IMR-90 (cell line): Measurements from ENCODE around the gene ZNF384. TPM values are rescaled to one million over a fixed set of nuclear protein-coding genes. Genes with fewer than 3 reads are reported as not detected.

Experiments
- ATAC-seq: fragments of 200-7000 bp; cut with Tn5 transposase; 2 replicates; pipeline ENCODE4 v1.9.1; 2020; ENCODE audit warnings: low read depth, mild to moderate bottlenecking, moderate library complexity
- BruUV-seq: library from RNA; stranded (reverse); fragments of 400-500 nt; replicated peaks from 2 replicates; lab custom pipeline; 2021; lab: Mats Ljungman, UMichigan
- CTCF ChIA-PET: fragments of 300-600 bp; formaldehyde crosslinking; extraction: SDS; loops from one replicate; lab custom pipeline; 2021; ENCODE audit warnings: antibody characterized with exemption; lab: Yijun Ruan, JAX
- POLR2A ChIA-PET: fragments of 300-600 bp; sonication (Branson Sonifier 250); formaldehyde crosslinking; loops from one replicate; lab custom pipeline; 2022; ENCODE audit warnings: antibody characterized with exemption; ENCODE audit not compliant: unreplicated experiment; lab: Charles Lee
- DNase-seq: peaks from one replicate; pipeline ENCODE4 v3.0.0; 2013
- H2AFZ ChIP-seq: replicated peaks from 2 replicates; pipeline ENCODE3; 2013; ENCODE audit warnings: low read length, mild to moderate bottlenecking; ENCODE audit not compliant: poor library complexity
- H2AK5ac ChIP-seq: 2 replicates; pipeline ENCODE4 v1.6.1; 2013; ENCODE audit warnings: low read depth, low read length, inconsistent platforms
- H2AK9ac ChIP-seq: replicated peaks from 2 replicates; pipeline ENCODE3; 2013; ENCODE audit warnings: mild to moderate bottlenecking, low read depth, low read length, moderate library complexity; ENCODE audit not compliant: poor library complexity
- H2BK120ac ChIP-seq: 2 replicates; pipeline ENCODE4 v1.6.1; 2013; ENCODE audit warnings: low read depth, low read length, inconsistent platforms
- H2BK15ac ChIP-seq: 3 replicates; pipeline ENCODE4 v1.6.1; 2013; ENCODE audit warnings: low read depth, low read length, inconsistent platforms
- H2BK20ac ChIP-seq: 2 replicates; pipeline ENCODE4 v1.6.1; 2013; ENCODE audit warnings: low read depth, mild to moderate bottlenecking, inconsistent platforms, low read length, moderate library complexity
- H2BK5ac ChIP-seq: 2 replicates; pipeline ENCODE4 v1.6.1; 2013; ENCODE audit warnings: mild to moderate bottlenecking, low read depth, low read length, inconsistent platforms; ENCODE audit not compliant: poor library complexity, severe bottlenecking
- H3K14ac ChIP-seq: replicated peaks from 2 replicates; pipeline ENCODE4 v1.6.1; 2013; ENCODE audit warnings: low read depth, low read length, inconsistent platforms
- H3K18ac ChIP-seq: 2 replicates; pipeline ENCODE4 v1.6.1; 2013; ENCODE audit warnings: low read depth, low read length, control low read depth
- H3K23ac ChIP-seq: 2 replicates; pipeline ENCODE4 v1.6.1; 2013; ENCODE audit warnings: low read depth, low read length, inconsistent platforms
- H3K27ac ChIP-seq: 2 replicates; pipeline ENCODE4 v1.5.1; 2013; ENCODE audit warnings: mild to moderate bottlenecking, control low read depth, low read length; ENCODE audit not compliant: insufficient read depth
- H3K27me3 ChIP-seq: 2 replicates; pipeline ENCODE4 v1.6.1; 2013; ENCODE audit warnings: low read length; ENCODE audit not compliant: control insufficient read depth, insufficient read depth
- H3K36me3 ChIP-seq: 2 replicates; pipeline ENCODE4 v1.6.1; 2013; ENCODE audit warnings: low read length, mixed read lengths; ENCODE audit not compliant: control insufficient read depth, insufficient read depth
- H3K4ac ChIP-seq: 2 replicates; pipeline ENCODE4 v1.6.1; 2013; ENCODE audit warnings: low read depth, low read length, inconsistent platforms
- H3K4me1 ChIP-seq: 2 replicates; pipeline ENCODE4 v1.6.1; 2013; ENCODE audit warnings: low read length, mixed read lengths; ENCODE audit not compliant: control insufficient read depth, insufficient read depth
- H3K4me2 ChIP-seq: 2 replicates; pipeline ENCODE4 v1.6.1; 2013; ENCODE audit warnings: low read depth, mild to moderate bottlenecking, control low read depth, low read length, moderate library complexity
- H3K4me3 ChIP-seq: 2 replicates; pipeline ENCODE4 v1.5.1; 2013; ENCODE audit warnings: low read depth, mild to moderate bottlenecking, control low read depth, low read length, moderate library complexity; ENCODE audit not compliant: insufficient read depth
- H3K56ac ChIP-seq: 2 replicates; pipeline ENCODE4 v1.6.1; 2013; ENCODE audit warnings: low read length, inconsistent platforms; ENCODE audit not compliant: insufficient read depth; ENCODE audit errors: extremely low read depth
- H3K79me1 ChIP-seq, 2 experiments: 2 replicates each; pipeline ENCODE4 v1.6.1; 2013; ENCODE audit warnings: low read length in 2 of 2, inconsistent platforms in 1 of 2, low read depth in 1 of 2
- H3K9ac ChIP-seq: 2 replicates; pipeline ENCODE4 v1.6.1; 2013; ENCODE audit warnings: low read depth, low read length, control low read depth
- H3K9me1 ChIP-seq: 2 replicates; pipeline ENCODE4 v1.6.1; 2013; ENCODE audit warnings: low read length, inconsistent platforms; ENCODE audit not compliant: insufficient read depth
- H3K9me3 ChIP-seq: 2 replicates; pipeline ENCODE4 v1.6.1; 2013; ENCODE audit warnings: low read length; ENCODE audit not compliant: control insufficient read depth, insufficient read depth
- H4K20me1 ChIP-seq: 2 replicates; pipeline ENCODE4 v1.6.1; 2013; ENCODE audit warnings: low read length, inconsistent platforms; ENCODE audit not compliant: insufficient read depth
- H4K5ac ChIP-seq: 2 replicates; pipeline ENCODE4 v1.6.1; 2013; ENCODE audit warnings: mild to moderate bottlenecking, low read depth, low read length, control low read depth
- H4K8ac ChIP-seq, 2 experiments: 2 replicates each; pipeline ENCODE4 v1.6.1; 2013; ENCODE audit warnings: low read depth in 2 of 2, low read length in 2 of 2, control low read depth in 1 of 2, inconsistent platforms in 1 of 2
- H4K91ac ChIP-seq: 2 replicates; pipeline ENCODE4 v1.6.1; 2013; ENCODE audit warnings: low read depth, low read length, inconsistent platforms; ENCODE audit not compliant: insufficient read depth
- BHLHE40 ChIP-seq: fragments of 150-350 bp; IDR thresholded peaks from 2 replicates; pipeline ENCODE4 v1.6.1; 2016; ENCODE audit warnings: mild to moderate bottlenecking, low read depth, low read length
- CEBPB ChIP-seq: IDR thresholded peaks from 2 replicates; pipeline ENCODE4 v1.6.1; 2012; ENCODE audit warnings: low read depth, low read length, improper control_type of control experiment
- CHD1 ChIP-seq: IDR thresholded peaks from 2 replicates; pipeline ENCODE4 v1.6.1; 2012; ENCODE audit warnings: low read depth, low read length, improper control_type of control experiment
- MAFK ChIP-seq: IDR thresholded peaks from 2 replicates; pipeline ENCODE4 v1.6.1; 2012; ENCODE audit warnings: low read depth, low read length, improper control_type of control experiment
- MAZ ChIP-seq: IDR thresholded peaks from 2 replicates; pipeline ENCODE4 v1.6.1; 2012; ENCODE audit warnings: low read depth, mild to moderate bottlenecking, low read length, improper control_type of control experiment, moderate library complexity, borderline replicate concordance
- MXI1 ChIP-seq: IDR thresholded peaks from 2 replicates; pipeline ENCODE4 v1.6.1; 2012; ENCODE audit warnings: low read depth, mild to moderate bottlenecking, low read length, moderate library complexity, borderline replicate concordance
- NFE2L2 ChIP-seq: fragments of 150-350 bp; IDR thresholded peaks from 2 replicates; pipeline ENCODE4 v1.6.1; 2016; ENCODE audit warnings: low read depth, mild to moderate bottlenecking, low read length
- POLR2A ChIP-seq: IDR thresholded peaks from 2 replicates; pipeline ENCODE4 v1.6.1; 2012; ENCODE audit warnings: mild to moderate bottlenecking, low read depth, low read length
- RCOR1 ChIP-seq: IDR thresholded peaks from 2 replicates; pipeline ENCODE4 v1.6.1; 2012; ENCODE audit warnings: mild to moderate bottlenecking, low read length, improper control_type of control experiment; ENCODE audit not compliant: insufficient replicate concordance
- RFX5 ChIP-seq: IDR thresholded peaks from 2 replicates; pipeline ENCODE4 v1.8.0; 2012; ENCODE audit warnings: low read depth, mild to moderate bottlenecking, low read length, moderate library complexity
- SMC3 ChIP-seq: fragments of 150-350 bp; IDR thresholded peaks from 2 replicates; pipeline ENCODE4 v1.6.1; 2016; ENCODE audit warnings: low read depth, mild to moderate bottlenecking, antibody characterized with exemption, low read length, moderate library complexity
- WGBS, 2 experiments: methylation state at CpG; one replicate each; pipeline versions ENCODE4 v1.1.5 to v1.1.7; 2013; ENCODE audit warnings: missing lambda C conversion rate in 2 of 2; ENCODE audit not compliant: insufficient read length in 1 of 2; ENCODE audit errors: extremely low coverage in 2 of 2; 5-methylcytosine and 5-hydroxymethylcytosine counted together
- dilution Hi-C: fragments of 300-500 bp; cut with HindIII; formaldehyde crosslinking; loops from one replicate; pipeline ENCODE4 v1.14.3; 2018; ENCODE audit warnings: low sequenced_read_pairs; ENCODE audit not compliant: unreplicated experiment
- in situ Hi-C: fragments of 300-500 bp; cut with MboI; formaldehyde crosslinking; loops from 3 replicates; pipeline ENCODE4 v1.14.3; 2019; ENCODE audit warnings: low sequenced_read_pairs, inconsistent platforms, mixed read lengths
- intact Hi-C: fragments of 100-400 bp; cut with micrococcal nuclease; formaldehyde crosslinking; loops from 2 replicates; pipeline ENCODE4 v1.10.0; 2022
- polyA plus RNA-seq, 3 experiments: library from polyadenylated mRNA; depleted of rRNA; stranded (reverse); fragments of >200 nt; gene quantifications; 2 replicates each; pipeline ENCODE4 v1.2.3, GENCODE V29; 2012; ENCODE audit warnings: low replicate concordance in 1 of 3
- total RNA-seq: library from RNA; depleted of rRNA; stranded (reverse); fragments of >200 nt; gene quantifications from 2 replicates; pipeline ENCODE4 v1.2.3, GENCODE V29; 2012
- TF ChIP-seq, protein P1 (sequence below): fragments of 150-350 bp; IDR thresholded peaks from 2 replicates; pipeline ENCODE4 v1.6.1; 2017; ENCODE audit warnings: mild to moderate bottlenecking, antibody characterized with exemption, low read length, low read depth
- TF ChIP-seq, protein P2 (sequence below): conservative IDR thresholded peaks from 2 replicates; pipeline ENCODE4 v1.5.1; 2012; ENCODE audit warnings: mild to moderate bottlenecking, low read depth, low read length, improper control_type of control experiment

Gene ZNF384
- total and polyA plus RNA-seq, 2 of the 4 experiments (the other 2 are of a cell fraction) = 16.3 to 55.6 TPM

DNA sequence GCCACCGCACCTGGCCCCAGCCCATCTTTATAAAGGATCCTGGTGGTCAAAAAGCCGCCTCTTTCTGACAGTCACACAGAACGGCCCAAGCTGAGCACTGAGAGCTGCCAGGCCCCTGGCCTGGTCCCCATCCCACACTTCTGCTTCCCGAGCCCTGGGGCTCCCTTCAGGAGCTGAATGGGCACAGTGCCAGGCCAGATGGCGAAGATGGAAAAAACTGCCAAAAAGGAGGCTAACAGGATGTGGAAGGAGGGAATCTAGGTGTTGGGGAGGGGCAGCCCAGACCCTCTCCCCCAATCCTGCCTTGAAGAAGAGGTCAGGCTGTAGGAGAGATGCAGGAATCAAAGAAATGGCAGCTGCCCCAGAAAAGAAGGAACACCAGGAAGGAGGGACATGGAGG, 58.4 kb downstream of the ZNF384 start:
- H2AK5ac ChIP-seq = no peak overlapping the region
- TF ChIP-seq BHLHE40 (no peak), RFX5 (no peak), CEBPB (no peak), RCOR1 (no peak), MXI1 (no peak), MAZ (no peak), NFE2L2 (no peak), MAFK (no peak), POLR2A (no peak), SMC3 (no peak), CHD1 (no peak)
- TF ChIP-seq, protein P1, sequence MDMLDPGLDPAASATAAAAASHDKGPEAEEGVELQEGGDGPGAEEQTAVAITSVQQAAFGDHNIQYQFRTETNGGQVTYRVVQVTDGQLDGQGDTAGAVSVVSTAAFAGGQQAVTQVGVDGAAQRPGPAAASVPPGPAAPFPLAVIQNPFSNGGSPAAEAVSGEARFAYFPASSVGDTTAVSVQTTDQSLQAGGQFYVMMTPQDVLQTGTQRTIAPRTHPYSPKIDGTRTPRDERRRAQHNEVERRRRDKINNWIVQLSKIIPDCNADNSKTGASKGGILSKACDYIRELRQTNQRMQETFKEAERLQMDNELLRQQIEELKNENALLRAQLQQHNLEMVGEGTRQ = no peak
- TF ChIP-seq, protein P2, sequence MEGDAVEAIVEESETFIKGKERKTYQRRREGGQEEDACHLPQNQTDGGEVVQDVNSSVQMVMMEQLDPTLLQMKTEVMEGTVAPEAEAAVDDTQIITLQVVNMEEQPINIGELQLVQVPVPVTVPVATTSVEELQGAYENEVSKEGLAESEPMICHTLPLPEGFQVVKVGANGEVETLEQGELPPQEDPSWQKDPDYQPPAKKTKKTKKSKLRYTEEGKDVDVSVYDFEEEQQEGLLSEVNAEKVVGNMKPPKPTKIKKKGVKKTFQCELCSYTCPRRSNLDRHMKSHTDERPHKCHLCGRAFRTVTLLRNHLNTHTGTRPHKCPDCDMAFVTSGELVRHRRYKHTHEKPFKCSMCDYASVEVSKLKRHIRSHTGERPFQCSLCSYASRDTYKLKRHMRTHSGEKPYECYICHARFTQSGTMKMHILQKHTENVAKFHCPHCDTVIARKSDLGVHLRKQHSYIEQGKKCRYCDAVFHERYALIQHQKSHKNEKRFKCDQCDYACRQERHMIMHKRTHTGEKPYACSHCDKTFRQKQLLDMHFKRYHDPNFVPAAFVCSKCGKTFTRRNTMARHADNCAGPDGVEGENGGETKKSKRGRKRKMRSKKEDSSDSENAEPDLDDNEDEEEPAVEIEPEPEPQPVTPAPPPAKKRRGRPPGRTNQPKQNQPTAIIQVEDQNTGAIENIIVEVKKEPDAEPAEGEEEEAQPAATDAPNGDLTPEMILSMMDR = no peak
- peaks cover 6% of the 10 kb centered on the region; the same call in 1 of the 2 replicates for H3K4me1 ChIP-seq
- no peak overlapping the region for H3K4me3 ChIP-seq
- H3K14ac ChIP-seq = no peak overlapping the region
- no peak overlapping the region for H3K4ac ChIP-seq
- ATAC-seq (no peak), DNase-seq (no peak)
- H4K91ac ChIP-seq = no peak overlapping the region
- no peak overlapping the region for H3K4me2 ChIP-seq
- dilution Hi-C loops (no loop called here), intact Hi-C loops (no loop called here), in situ Hi-C loops (no loop called here)
- no peak overlapping the region for H2BK15ac ChIP-seq
- no peak overlapping the region for H4K5ac ChIP-seq
- H3K27me3 ChIP-seq = 0 out of 2 replicates have a peak, but pooled peaks cover 2% of the 10 kb centered on the region
- 56% methylated on average over 2 of the region's 5 CpGs; no CpG with 5 or more reads in 1 of the 2 experiments for WGBS, 2 experiments
- no peaks in the 10 kb centered on the region for H3K9me1 ChIP-seq
- H2BK120ac ChIP-seq = no peak overlapping the region
- no peaks in the 10 kb centered on the region for H3K79me1 ChIP-seq
- no peak overlapping the region for H2AFZ ChIP-seq
- no peak overlapping the region for H2BK5ac ChIP-seq
- no peak overlapping the region for H3K56ac ChIP-seq
- no peaks in the 10 kb centered on the region for H3K9me3 ChIP-seq
- ChIA-PET POLR2A (no interaction called here), CTCF (interaction anchor here (0.8 kb wide), 1 partner anchor 17 kb away, joined by 4 read pairs; no protein-coding TSS in a partner anchor)
- H4K8ac ChIP-seq = no peak overlapping the region
- BruUV-seq = no TSS peak
- H2BK20ac ChIP-seq = no peak overlapping the region
- no peak overlapping the region for H2AK9ac ChIP-seq
- H3K27ac ChIP-seq = no peak overlapping the region
- no peaks in the 10 kb centered on the region for H3K36me3 ChIP-seq
- no peak overlapping the region for H3K18ac ChIP-seq
- no peak overlapping the region for H3K9ac ChIP-seq
- H4K20me1 ChIP-seq = no peaks in the 10 kb centered on the region
- H3K23ac ChIP-seq = no peak overlapping the region
